Astrocyte of the hippocampus (primary cell): ENCODE data around the gene PROSER2.
A peak's percentile ranks its signal among the peaks of the same experiment; 100 is the strongest.
"Not testable (repeated sequence)": the region's sequence is repeated elsewhere in the genome, so short reads cannot be mapped to it uniquely, and the experiment has no call there.

ENCODE experiments used
- DNase-seq: peaks from one replicate; pipeline ENCODE4 v3.0.0; 2011; ENCODE audit warnings: low read depth, low spot score

PROSER2 gene

GRCh38 chr10:11885437-11886137, 62.4 kb downstream of the PROSER2 start:
- no peak for DNase-seq

- DNase-seq: no peak
Observed at GRCh38 chr10:11886138-11886474, 63.0 kb downstream of the PROSER2 start.

DNA sequence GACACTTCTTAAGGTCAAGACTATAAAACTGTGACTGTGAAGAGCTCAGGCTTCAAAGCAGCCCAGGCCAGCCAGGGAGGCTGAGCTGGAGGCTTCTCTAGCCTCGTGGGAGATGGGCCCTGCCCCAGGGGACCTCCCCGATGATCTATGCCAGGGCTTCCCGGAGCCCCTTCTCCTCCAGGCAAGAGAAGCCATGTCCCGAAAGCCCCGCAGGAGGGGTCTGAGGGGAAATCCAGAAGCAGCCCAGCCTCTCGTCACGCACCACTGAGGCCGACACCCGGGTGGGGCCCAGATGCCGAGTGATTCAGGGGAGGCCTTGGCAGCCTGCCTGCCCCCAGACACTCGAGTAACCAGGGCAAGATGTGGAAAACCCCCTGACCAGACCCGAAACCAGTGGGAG, 63.7 kb downstream of the PROSER2 start:
- no peak for DNase-seq

- no peak for DNase-seq
Observed at GRCh38 chr10:11887381-11888227, 64.4 kb downstream of the PROSER2 start.

DNA sequence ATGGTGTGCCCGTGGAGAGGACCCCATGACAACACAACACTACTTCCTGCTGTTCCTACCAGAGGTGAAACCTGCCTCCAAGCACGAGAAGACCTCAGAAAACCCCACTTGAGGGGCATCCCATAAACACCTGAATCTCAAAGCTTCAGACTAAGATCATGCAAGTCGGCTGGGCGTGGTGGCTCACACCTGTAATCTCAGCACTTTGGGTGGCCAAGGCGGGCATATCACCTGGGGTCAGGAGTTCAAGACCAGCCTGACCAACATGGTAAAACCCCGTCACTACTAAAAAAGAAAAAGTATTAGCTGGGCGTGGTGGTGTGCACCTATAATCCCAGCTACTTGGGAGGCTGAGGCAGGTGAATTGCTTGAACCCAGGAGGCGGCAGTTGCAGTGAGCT, 66.1 kb downstream of the PROSER2 start:
- not testable (repeated sequence) for DNase-seq

GRCh38 chr10:11891776-11892486, 68.8 kb downstream of the PROSER2 start:
- DNase-seq: no peak

DNA sequence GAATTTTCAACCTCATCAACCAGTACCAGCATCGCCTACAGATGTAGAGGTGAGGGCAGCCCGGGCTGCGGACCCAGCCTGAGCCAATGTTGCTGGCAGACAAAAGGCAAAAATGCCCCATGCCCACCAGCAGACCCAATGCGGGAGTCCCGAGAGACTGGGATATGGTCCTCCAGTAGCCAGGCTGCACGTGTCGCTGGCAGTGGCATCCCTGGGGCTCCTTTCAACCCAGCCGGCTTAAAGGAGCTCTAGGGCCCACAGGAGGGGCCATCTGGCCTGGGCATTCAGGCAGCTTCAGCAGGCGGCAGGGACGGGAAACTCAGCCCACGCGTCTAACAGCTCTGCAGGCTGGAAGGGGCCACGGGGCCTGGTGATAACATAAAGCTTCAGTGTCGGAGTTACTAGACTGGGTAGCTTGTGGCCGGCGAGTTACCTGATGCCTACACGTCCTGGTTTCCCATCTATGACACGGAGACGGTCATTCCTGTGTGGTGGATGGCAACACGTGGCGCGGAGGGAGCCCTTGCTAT, 70.7 kb downstream of the PROSER2 start:
- DNase-seq: no peak

- DNase-seq: no peak
Observed at GRCh38 chr10:11894381-11895107, 71.4 kb downstream of the PROSER2 start.

- no peak for DNase-seq
Observed at GRCh38 chr10:11895108-11895466, 71.9 kb downstream of the PROSER2 start.

DNA sequence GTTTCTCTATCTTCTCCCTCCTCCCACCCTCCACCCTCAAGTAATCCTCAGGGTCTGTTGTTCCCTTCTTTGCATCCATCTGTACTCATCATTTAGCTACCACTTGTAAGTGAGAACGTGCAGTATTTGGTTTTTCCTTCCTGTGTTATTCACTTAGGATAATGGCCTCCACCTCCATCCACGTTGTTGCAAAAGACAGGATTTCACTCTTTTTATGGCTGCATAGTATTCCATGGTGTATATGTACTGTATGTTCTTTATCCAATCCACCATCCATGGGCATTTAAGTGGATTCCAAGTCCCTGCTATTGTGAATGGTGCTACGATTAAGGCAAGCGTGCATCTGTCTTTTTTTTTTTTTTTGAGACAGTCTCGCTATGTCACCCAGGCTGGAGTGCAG, 72.4 kb downstream of the PROSER2 start:
- DNase-seq: no peak

- no peak for DNase-seq
Observed at GRCh38 chr10:11896549-11897200, 73.5 kb downstream of the PROSER2 start.

- no peak for DNase-seq
Observed at GRCh38 chr10:11898033-11898371, 74.8 kb downstream of the PROSER2 start.

DNA sequence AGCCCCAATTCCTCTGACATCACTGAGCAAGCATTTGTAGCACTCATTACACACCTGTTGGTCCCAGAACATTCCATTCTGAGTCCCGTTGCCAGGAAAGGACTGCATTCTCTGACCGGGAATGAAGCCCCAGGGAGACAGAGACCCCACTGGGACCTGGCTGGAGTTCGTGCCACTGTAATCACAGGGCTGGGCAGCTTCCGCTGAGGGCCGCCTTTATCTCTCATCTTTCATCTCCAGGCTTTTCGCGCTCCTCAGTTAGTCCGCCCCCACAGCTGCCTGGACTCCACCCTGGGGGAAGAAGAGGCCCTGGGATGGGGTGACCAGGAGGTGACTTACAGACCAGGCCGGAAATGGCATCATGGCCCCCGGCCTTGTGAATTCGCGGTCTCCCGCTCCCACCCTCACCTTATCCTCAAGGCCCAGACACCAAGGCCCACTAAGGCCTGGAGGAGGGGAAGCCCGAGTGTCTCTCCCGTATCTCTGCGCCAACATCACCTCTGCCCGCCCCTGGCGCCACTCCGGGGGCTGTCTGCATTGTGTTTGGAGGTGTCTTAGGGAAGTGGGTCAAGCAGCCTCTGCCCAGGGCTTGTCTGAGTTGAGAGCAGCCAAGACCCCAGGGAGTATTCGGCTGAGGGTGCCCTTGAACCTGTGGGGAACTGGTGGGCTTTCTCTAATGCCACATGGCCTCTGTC, 75.4 kb downstream of the PROSER2 start:
- DNase-seq: peak; percentile 69

GRCh38 chr10:11899067-11899876, 76.1 kb downstream of the PROSER2 start:
- DNase-seq: no peak

GRCh38 chr10:11901036-11901301, 77.8 kb downstream of the PROSER2 start:
- no peak for DNase-seq

GRCh38 chr10:11901454-11901832, 78.3 kb downstream of the PROSER2 start:
- DNase-seq: no peak

DNA sequence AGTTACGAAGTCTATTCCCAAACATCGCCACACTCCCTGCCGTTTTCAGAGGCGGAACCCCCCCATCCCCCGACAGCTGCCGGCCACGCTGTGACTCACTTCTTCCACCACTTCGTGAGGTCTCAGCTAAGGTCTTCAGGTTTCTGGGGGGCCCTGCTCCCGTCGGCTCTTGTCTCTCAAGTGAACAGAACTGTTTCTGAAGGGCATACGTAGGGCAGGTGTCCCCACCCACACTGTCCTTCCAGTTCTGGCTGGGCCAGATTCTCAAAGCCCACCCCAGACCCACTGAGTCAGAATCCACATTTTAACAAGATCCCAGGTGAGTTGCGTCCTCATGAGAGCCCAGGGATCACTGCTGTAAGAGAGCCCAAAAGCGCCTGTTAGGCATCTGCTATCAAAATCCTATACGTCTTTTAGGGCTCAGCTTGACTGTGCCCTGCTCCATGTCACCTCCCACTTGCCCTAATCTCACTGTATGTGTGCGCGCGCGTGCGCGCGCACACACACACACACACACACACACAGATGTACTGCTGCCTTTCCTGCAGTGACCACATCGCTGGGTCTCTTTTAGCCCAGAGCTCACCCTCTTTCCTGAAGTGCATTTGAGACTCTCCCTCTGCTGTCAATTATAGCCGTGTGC, 78.8 kb downstream of the PROSER2 start:
- no peak for DNase-seq

DNA sequence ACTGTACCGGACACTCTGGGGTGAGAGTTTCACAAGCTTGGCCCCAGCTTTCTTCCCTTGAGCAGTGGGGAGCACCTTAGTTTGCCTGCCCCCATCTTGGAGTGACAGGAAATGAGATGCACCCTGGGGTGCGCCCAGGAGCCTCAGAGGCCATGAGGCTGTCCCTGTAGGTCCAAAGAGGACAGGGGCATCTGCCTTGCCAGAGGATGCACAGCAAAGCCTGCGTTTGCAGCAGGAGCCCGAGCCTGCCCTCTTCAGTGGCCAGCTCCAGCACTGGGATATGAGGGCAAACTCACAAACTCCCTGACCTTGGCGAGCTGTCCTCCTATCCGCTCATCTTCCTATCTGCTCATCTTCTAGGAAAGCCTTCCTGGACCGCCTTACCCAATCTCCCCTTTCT, 79.5 kb downstream of the PROSER2 start:
- no peak for DNase-seq

GRCh38 chr10:11906714-11907113, 83.6 kb downstream of the PROSER2 start:
- DNase-seq: no peak

- DNase-seq: no peak
Observed at GRCh38 chr10:11907914-11908313, 84.8 kb downstream of the PROSER2 start.
